ENCODE data around the gene MEX3D.

DNA sequence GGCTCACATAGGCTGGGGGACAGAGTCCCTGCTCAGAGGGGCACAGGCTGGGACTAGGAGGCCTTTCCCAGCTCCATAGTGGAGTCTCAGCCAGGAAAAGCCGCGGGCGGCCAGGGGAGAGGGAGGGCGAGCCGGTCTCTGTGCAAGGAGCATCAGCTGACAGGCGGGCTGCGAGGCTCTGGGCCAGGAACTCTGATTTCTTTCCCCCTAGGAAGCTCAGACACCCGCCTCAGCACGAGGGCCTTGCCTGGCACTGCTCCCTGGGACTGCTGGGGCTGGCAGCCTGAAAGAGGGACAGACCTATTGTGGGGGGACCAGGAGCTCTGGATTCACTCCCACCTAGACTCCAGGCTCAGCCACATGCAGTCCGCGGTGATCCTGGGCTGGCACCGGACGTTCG lies 46.5 kb downstream of the MEX3D start:
- TF ChIP-seq, protein P1, sequence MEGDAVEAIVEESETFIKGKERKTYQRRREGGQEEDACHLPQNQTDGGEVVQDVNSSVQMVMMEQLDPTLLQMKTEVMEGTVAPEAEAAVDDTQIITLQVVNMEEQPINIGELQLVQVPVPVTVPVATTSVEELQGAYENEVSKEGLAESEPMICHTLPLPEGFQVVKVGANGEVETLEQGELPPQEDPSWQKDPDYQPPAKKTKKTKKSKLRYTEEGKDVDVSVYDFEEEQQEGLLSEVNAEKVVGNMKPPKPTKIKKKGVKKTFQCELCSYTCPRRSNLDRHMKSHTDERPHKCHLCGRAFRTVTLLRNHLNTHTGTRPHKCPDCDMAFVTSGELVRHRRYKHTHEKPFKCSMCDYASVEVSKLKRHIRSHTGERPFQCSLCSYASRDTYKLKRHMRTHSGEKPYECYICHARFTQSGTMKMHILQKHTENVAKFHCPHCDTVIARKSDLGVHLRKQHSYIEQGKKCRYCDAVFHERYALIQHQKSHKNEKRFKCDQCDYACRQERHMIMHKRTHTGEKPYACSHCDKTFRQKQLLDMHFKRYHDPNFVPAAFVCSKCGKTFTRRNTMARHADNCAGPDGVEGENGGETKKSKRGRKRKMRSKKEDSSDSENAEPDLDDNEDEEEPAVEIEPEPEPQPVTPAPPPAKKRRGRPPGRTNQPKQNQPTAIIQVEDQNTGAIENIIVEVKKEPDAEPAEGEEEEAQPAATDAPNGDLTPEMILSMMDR (IDR thresholded peaks at IDR 0.05): no peak
- TF ChIP-seq EP300 (IDR thresholded peaks at IDR 0.05) (no peak), POLR2A (IDR thresholded peaks at IDR 0.05; ENCODE audit: low read depth) (no peak)

Measured in esophagus muscularis mucosa (tissue), 4 donors.